Parathyroid adenoma (tissue), 2 donors: ENCODE measurements around the gene SPECC1.

Source experiments
- H2AFZ ChIP-seq: fragments of 300-600 bp; sonication (generic); one replicate; pipeline ENCODE4 v1.7.0; 2017; ENCODE audit warnings: antibody characterized with exemption, mild to moderate bottlenecking
- H3K27ac ChIP-seq: fragments of 300-600 bp; sonication (generic); one replicate; pipeline ENCODE4 v1.7.0; 2017
- H3K27me3 ChIP-seq: fragments of 300-600 bp; sonication (generic); one replicate; pipeline ENCODE4 v1.7.0; 2017; ENCODE audit warnings: low read length; ENCODE audit not compliant: control insufficient read depth, insufficient read depth
- H3K36me3 ChIP-seq: fragments of 300-600 bp; sonication (generic); one replicate; pipeline ENCODE4 v1.7.0; 2017; ENCODE audit warnings: low read length; ENCODE audit not compliant: control insufficient read depth, insufficient read depth
- H3K4me1 ChIP-seq: fragments of 300-600 bp; sonication (generic); one replicate; pipeline ENCODE4 v1.7.0; 2017; ENCODE audit warnings: control low read depth
- H3K4me2 ChIP-seq: fragments of 300-600 bp; sonication (generic); one replicate; pipeline ENCODE4 v1.7.0; 2017; ENCODE audit warnings: low read length
- H3K4me3 ChIP-seq: fragments of 300-600 bp; sonication (generic); one replicate; pipeline ENCODE4 v1.7.0; 2017; ENCODE audit warnings: low read depth, low read length
- H3K79me2 ChIP-seq: fragments of 300-600 bp; sonication (generic); one replicate; pipeline ENCODE4 v1.7.0; 2017; ENCODE audit warnings: control low read depth
- H3K9ac ChIP-seq: fragments of 300-600 bp; sonication (generic); one replicate; pipeline ENCODE4 v1.7.0; 2017; ENCODE audit warnings: mild to moderate bottlenecking
- H3K9me3 ChIP-seq: fragments of 300-600 bp; sonication (generic); one replicate; pipeline ENCODE4 v1.7.0; 2017; ENCODE audit warnings: low read length; ENCODE audit not compliant: control insufficient read depth
- CTCF ChIP-seq: fragments of 300-600 bp; sonication (generic); IDR thresholded peaks from one replicate; pipeline ENCODE4 v1.7.0; 2017; ENCODE audit warnings: antibody characterized with exemption, mild to moderate bottlenecking
- donor health status: primary hyperparathyroidism.

The SPECC1 gene

DNA sequence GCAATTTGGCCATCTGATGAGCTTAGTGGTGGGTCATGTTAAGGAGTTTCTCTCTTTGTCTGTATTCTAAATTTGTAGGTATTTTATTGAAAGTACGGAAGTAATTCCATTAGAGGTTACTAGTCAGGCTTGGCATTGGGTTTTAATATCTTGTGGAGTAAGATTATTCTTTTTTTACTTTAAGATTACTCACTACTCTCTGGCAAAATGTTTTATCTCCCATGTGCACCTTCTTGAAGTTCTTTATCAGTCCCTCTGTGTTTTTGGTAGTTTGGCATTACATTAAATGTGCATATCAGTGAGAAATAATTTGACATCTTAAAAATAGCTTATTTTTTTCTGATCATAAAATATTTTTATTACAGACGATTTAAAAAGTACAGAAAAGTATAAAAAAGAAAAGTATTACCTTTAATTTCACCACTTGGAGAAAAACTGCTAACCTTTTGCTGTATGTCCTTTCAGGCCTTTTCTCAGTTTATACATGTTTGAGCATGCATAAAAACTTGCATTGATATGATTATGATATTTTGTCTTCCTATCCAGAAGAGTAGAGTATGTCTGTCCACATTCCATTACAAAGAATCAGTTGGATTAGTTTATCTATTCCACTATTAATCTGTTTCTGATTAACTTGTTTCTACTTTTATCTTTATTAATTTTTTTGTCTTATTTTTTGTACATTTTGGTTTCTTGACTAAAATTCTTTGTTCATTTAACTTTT, 198.3 kb downstream of the SPECC1 start:
- Histone ChIP-seq H3K27ac (no peak overlapping the region), H3K27me3 (no peaks in the 10 kb centered on the region), H3K9me3 (no peaks in the 10 kb centered on the region), H3K9ac (no peak overlapping the region), H3K4me2 (no peak overlapping the region), H3K4me3 (no peak overlapping the region), H3K36me3 (no peaks in the 10 kb centered on the region), H3K79me2 (no peaks in the 10 kb centered on the region), H2AFZ (no peak overlapping the region), H3K4me1 (no peaks in the 10 kb centered on the region)
- TF ChIP-seq CTCF, result no peak

DNA sequence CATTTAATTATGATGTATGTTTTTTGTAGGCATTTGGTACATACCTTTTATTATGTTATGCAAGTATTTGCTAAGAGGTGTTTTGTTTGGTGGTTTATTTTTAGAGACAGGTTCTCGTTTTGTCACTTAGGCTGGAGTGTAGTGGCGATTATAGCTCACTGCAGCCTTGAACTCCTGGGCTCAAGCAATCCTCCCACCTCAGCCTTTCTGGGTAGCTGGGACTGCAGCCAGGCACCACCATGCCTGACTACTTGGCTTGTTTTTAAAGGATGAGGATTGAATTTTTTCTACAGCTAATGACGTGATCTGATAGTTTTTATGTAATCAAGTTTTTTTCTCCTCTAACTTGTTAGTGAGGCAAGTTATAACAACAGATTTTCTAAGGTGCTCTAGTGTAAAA, 199.6 kb downstream of the SPECC1 start:
- H3K9ac ChIP-seq, result no peak overlapping the region
- H2AFZ ChIP-seq, result no peak overlapping the region
- no peaks in the 10 kb centered on the region for H3K27me3 ChIP-seq
- TF ChIP-seq CTCF, result no peak
- H3K9me3 ChIP-seq, result no peaks in the 10 kb centered on the region
- no peaks in the 10 kb centered on the region for H3K36me3 ChIP-seq
- H3K4me2 ChIP-seq, result no peak overlapping the region
- H3K4me3 ChIP-seq, result no peak overlapping the region
- no peaks in the 10 kb centered on the region for H3K79me2 ChIP-seq
- no peak overlapping the region for H3K27ac ChIP-seq
- H3K4me1 ChIP-seq, result no peaks in the 10 kb centered on the region

DNA sequence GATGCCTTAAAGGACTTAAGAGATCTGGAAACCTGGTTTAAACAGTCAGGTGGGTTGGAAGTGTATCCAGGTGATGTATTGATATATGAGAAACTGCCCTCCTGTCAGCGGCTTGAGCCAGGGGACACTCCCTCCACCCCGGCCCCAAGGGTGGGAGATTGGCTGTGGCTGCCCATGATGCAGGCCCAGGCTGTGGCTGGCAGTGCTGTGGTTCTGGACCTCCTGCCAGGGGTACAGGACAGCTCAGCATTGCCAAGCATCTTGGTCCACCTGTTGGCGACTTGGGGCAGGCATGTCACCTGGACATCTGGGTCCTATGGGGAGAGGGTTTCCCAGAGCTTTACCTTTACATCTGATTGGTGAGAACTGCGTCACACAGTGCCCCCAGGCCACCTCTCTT, 201.0 kb downstream of the SPECC1 start:
- Histone ChIP-seq H3K9me3 (no peaks in the 10 kb centered on the region), H3K4me2 (no peak overlapping the region), H3K27me3 (no peaks in the 10 kb centered on the region), H3K36me3 (no peaks in the 10 kb centered on the region), H2AFZ (no peak overlapping the region), H3K9ac (no peak overlapping the region), H3K4me3 (no peak overlapping the region), H3K79me2 (no peaks in the 10 kb centered on the region), H3K4me1 (no peaks in the 10 kb centered on the region), H3K27ac (no peak overlapping the region)
- TF ChIP-seq CTCF, result no peak

- no peak overlapping the region for H3K9ac ChIP-seq
- no peaks in the 10 kb centered on the region for H3K36me3 ChIP-seq
- H3K79me2 ChIP-seq, result no peaks in the 10 kb centered on the region
- H3K4me1 ChIP-seq, result no peaks in the 10 kb centered on the region
- no peak overlapping the region for H3K4me3 ChIP-seq
- no peak for TF ChIP-seq CTCF
- no peak overlapping the region for H3K4me2 ChIP-seq
- no peaks in the 10 kb centered on the region for H3K9me3 ChIP-seq
- H3K27me3 ChIP-seq, result no peaks in the 10 kb centered on the region
- no peak overlapping the region for H2AFZ ChIP-seq
- H3K27ac ChIP-seq, result no peak overlapping the region
These were observed 201.5 kb downstream of the SPECC1 start for GRCh38 chr17:20210614-20211013.

DNA sequence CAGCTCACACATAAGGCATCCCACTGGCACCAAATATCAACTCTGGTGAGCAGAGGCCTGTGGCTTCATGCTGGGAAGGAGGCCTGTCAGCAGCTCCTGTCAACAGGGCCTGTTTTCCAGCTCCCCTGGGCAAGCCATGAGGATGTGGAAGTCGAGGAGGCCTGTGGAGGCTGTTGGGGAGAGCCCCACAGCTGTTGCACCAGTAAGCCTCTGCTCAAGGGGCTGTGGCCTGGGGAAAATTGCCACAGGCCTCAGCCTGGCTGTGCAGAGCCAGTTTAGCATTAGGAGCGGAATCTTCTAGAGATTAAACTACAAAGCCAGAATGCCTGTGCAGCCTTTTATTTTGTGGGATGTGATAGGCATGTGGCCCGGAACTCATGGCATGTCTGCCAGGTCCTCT, 202.1 kb downstream of the SPECC1 start:
- TF ChIP-seq CTCF, result no peak

More for the DNA sequence above, 202.1 kb downstream of the SPECC1 start:
- Histone ChIP-seq H3K27me3 (no peaks in the 10 kb centered on the region), H3K4me3 (no peak overlapping the region), H3K4me1 (no peaks in the 10 kb centered on the region), H3K9ac (no peak overlapping the region), H3K36me3 (no peaks in the 10 kb centered on the region), H2AFZ (no peak overlapping the region), H3K4me2 (no peak overlapping the region), H3K27ac (no peak overlapping the region), H3K79me2 (no peaks in the 10 kb centered on the region), H3K9me3 (no peaks in the 10 kb centered on the region)
